NCI-H82 treated with DMSO at 0.1 percent for 48 hours (cell line): Measurements from ENCODE around the gene OR11L1.

Experiments used
- DNase-seq: peaks from one replicate; lab custom pipeline; 2025; ENCODE audit not compliant: unreplicated experiment; lab: John Stamatoyannopoulos, UW

The OR11L1 gene

DNA sequence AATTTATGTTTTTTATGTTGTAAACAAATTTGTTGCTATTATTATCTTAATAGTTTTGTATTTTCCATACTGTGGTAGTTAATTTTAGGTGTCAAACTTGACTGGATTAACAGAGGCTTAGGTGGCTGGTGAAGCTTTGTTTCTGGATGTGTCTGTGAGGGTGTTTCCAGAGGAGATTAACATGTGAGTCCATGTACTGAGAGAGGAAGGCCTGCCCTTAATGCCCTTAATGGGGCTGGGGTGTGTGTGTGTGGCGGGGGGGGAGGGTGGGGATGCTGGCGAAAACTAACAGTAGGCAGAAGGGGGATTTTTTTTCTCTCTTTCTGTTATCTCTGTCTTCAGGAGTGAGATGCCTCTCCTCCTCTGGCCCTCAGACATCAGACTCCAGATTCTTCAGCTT, 19.6 kb downstream of the OR11L1 start:
- DNase-seq, result no peak

DNA sequence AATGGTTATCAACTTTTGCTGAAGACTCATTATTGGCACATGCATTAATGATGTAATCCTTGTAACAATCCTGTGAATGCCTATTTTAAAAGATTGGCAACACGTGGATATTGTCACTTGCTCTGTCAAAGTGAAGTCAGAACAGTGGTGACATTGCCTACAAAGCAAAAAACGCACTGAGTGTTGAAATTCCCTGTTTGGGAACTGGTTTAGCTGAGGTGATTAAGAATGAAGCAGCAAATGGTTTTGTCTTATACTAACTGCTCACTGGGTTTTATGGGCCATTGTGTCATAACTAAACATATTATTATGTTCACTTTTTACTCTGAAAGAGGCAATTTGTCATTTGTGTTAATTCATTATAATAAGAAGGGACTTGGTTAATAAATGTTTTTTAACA, 29.1 kb downstream of the OR11L1 start:
- no peak for DNase-seq

DNA sequence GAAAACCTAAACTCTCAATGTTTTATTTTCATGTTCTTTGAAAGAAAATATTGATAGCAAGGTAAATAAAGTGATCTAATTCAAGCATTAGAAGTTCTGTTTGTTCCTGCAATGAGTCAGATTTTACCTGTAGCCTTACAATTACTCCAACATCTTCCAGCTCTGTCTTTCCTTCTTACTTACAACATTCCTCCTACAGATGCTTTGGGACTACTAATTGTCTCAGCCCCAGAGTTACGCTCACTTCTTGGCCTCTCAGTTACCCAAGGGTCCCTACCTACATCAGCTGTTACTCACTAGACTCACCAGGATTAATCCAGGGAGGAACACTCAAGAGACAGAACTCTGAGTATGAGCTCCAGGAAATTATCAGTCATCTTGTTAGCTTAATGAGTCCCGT, 44.2 kb downstream of the OR11L1 start:
- no peak for DNase-seq
